HG02938 (cell line): ENCODE measurements around the gene PATE2.

ENCODE experiments used
- ATAC-seq: cut with Tn5 transposase; IDR thresholded peaks from one replicate; pipeline ENCODE4 v1.9.1; 2021; ENCODE audit warnings: mild to moderate bottlenecking, moderate library complexity; ENCODE audit not compliant: unreplicated experiment

The PATE2 gene

GRCh38 chr11:125778728-125779127 is at the start of gene PATE2:
TSS of gene PATE2 (minus strand) at chr11:125778828. CDS start at chr11:125778773, 55 bp downstream.
- ATAC-seq: no peak

DNA sequence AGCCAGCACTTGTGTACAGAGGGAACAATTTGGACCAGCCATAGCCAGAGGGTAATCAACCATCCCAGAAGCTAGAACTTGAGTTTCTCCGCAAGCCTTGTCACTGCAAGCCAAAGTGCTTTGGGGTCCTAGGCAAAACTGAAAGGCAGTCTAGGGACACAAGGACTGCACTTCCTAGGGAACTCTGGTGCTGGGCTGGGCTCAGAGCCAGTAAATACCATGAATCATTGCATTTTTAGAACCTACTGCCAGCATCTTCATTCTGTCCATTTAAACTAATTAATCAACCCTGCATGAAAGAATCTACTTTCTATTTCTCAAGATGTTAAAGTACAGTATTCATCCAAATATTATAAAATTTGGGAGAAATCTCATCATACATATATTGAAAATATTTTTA is 29.3 kb upstream of the PATE2 start:
- no peak for ATAC-seq

GRCh38 chr11:125802387-125802786 is 23.8 kb upstream of the PATE2 start:
- no peak for ATAC-seq

DNA sequence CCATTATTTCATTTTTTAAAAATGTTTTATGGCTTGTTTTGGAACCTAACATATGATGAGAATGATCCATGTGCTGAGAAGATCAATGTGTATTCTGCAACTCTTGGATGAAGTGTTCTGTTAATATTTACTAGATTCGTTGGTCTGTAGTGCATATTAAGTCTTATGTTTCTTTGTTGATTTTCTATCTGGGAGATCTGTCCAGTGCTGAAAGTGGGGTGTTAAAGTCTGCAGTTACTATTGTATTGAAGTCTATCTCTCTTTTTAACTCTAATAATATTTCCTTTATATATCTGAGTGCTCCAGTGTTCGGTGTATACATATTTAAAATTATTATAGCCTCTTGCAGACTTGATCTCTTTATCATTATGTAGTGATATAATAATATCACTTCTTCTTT is 21.2 kb upstream of the PATE2 start:
- no peak for ATAC-seq

DNA sequence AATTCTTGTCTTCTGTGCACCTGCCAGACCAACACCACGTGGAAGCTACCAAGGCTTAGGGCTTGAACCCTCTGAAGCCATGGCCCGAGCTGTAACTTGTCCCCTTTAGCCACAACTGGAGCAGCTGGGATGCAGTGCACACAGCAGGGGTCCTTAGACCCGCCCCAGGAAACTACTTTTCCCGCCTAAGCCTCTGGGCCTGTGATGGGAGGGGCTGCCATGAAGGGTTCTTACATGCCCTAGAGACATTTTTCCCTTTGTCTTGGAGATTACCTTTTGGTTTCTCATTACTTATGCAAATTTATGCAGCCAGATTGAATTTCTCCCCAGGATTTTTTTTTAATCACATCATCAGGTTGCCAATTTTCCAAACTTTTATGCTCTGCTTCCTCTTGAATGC is 19.0 kb upstream of the PATE2 start:
- no peak for ATAC-seq

GRCh38 chr11:125790825-125791224 is 12.2 kb upstream of the PATE2 start:
- ATAC-seq: no peak

GRCh38 chr11:125787827-125788226 is 9.2 kb upstream of the PATE2 start, which contains the start of gene PATE3:
TSS of gene PATE3 (plus strand) at chr11:125788127. CDS start at chr11:125788152, 25 bp downstream.
- ATAC-seq: no peak

GRCh38 chr11:125784678-125785077 is 6.0 kb upstream of the PATE2 start:
- ATAC-seq: no peak

DNA sequence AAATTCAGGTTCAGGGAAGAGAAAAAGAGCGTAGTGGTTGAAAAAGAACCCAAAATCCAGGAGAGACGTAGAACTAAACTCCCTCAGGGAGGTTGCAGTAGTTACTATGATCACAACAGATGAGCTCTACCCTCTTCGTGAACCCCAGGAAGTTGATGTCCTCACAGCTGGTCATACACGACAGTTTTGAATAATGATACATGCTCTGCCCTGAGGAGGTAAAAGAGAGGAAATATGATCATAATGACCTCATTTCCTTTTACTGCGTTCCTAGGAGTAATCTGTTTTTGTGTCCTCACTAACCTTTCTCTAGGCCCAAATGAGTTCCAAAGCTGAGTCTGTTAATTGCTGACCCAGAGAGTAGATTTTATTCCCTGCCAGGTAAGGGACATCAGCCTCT is 1.3 kb downstream of the PATE2 start:
- ATAC-seq: no peak

DNA sequence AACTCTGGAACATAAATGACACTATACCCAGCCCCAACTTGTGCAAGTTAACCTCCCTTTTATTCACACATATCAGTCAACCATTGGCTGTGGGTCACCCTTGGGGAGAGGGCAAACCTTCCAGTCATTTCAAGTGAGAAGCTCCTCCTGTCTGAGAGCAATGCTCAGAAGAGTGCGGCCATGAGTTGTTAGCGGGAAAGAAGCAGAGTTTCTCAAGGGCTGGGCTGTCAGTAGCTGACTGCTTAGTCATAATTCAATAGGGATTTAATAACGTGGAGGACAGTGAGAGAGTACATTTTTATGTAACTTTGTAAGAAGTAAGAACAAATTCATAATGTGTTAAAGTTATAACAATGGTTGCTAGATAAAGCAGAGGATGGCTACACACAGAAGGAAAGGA is 5.1 kb downstream of the PATE2 start:
- no peak for ATAC-seq

DNA sequence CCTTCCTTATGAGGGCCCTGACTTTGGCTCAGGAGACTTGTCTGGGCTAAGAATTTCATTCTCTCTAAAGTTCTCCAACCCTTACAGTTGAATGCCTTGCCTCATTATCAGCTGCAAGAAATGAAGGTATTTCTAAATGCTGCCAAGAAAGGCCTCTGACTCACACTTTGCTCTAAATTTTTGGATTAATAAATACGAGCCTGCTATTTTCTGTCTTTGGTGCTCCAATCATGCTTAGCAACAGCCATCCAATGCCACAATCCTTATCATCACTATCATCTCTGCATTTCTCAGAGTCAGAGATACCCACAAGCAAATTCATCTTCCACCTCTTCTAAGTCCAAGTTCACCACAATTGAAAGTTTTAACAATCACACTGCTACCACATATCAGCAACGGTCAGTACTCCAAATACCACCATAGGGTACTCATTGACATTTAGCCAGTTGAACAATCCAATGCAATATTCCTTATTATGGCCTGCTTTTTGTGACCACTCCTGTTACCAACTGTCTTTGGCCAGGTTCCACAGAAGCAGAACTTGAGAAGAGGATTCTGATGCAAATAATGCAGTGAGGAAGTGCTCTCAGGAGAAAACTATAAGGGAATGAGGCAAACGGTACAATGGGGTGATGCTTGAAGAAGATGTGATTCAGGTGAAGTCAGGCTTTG is 5.7 kb downstream of the PATE2 start:
- ATAC-seq: no peak

- ATAC-seq: no peak
Observed at GRCh38 chr11:125770583-125770982, 8.0 kb downstream of the PATE2 start.

DNA sequence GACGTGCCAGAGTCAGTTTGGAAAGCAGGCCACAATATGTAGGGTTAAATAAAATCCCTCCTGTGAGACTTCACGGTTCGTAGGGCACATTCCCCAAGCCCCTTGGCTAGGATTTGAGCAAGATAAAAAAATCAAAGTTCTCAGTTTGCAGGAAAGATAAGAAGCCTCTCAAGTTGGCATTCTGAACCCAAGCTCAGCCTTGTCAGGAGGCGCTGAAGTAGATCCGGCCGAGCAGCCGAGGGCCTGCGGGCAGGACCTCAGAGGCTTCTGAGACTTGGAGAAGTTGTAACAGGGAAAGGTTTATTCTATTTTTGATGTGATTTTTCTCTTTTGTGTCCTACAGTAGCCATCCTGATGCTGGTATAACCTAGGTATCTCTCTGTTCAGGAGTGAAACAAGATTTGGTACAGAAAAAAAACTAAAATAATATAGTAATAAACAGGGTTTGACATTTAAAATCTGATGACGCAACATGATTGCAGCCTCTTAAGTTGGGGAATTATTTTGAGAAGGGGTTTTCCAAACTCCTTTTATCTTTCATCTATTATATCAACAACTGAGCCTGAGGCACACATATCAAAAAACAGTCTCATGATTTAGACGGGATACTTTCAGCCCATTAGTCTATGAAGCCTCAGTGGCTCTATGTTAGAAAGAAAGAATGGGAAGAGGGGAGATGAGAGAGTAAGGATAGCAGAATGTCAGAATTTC is 10.1 kb downstream of the PATE2 start:
- ATAC-seq: no peak

- ATAC-seq: no peak
Observed at GRCh38 chr11:125766251-125766650, 12.4 kb downstream of the PATE2 start.

- no peak for ATAC-seq
Observed at GRCh38 chr11:125763483-125763882, 15.1 kb downstream of the PATE2 start.

- no peak for ATAC-seq
Observed at GRCh38 chr11:125762445-125762844, 16.2 kb downstream of the PATE2 start.

GRCh38 chr11:125756050-125756449 is 22.6 kb downstream of the PATE2 start:
- ATAC-seq: no peak

GRCh38 chr11:125750629-125751028 is 28.0 kb downstream of the PATE2 start:
- no peak for ATAC-seq

GRCh38 chr11:125745979-125746378 is 32.6 kb downstream of the PATE2 start, which contains the start of gene PATE1:
TSS of gene PATE1 (plus strand) at chr11:125746279. CDS start at chr11:125746305, 26 bp downstream.
- ATAC-seq: no peak

DNA sequence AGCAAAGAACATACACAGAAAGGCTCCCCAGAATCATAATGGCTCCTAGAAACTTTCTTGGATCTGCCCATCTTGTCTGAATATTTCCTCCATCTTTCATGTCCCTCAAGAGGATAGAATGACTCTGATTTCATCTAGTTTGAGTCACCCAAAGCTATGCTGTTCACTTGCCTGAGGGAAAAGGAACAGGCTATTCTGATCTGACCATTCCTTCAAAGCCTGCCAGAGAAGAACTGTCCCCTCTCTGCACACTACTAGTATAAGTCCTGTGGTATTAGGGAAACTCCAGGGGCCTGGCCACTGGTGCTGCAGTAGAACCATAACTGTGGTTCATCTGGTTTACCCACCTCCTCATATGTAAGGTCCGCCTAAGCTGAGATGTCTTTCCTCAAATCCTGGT is 34.9 kb downstream of the PATE2 start:
- ATAC-seq: no peak

DNA sequence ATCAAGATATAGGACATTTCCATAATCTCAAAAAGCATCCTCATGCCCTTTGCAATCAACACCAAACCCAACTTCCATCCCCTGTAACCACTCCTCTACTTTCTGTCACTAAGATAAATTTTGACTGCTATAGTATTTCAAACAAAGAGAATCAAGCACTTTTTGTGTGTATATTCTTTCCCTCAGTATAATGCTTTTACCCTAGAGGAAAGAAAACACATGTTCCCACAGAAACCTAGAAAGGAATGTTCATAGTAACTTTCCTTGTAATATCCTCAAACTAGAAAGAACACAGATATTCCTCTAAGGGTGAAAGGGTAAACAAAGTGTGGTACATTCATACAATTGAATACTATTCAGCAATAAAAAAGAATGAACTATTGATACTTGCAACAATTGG is 38.0 kb downstream of the PATE2 start:
- ATAC-seq: no peak

GRCh38 chr11:125728969-125729368 is 49.7 kb downstream of the PATE2 start:
- ATAC-seq: no peak
